Body of pancreas (tissue), 4 donors: ENCODE data around the gene GNAT1. TPM values are rescaled to one million over a fixed set of nuclear protein-coding genes. Genes with fewer than 3 reads are reported as not detected.

Source experiments
- ATAC-seq: fragments of 150-250 bp; one replicate; pipeline ENCODE4 v1.9.1; 2016
- DNase-seq, 4 donors: peaks; one replicate each; pipeline ENCODE4 v3.0.0-alpha.2; 2019
- H3K27ac ChIP-seq, 4 donors: fragments of 200-600 bp; sonication (generic); 1 replicate in 3 of 4; 2 replicates in 1 of 4; pipeline versions ENCODE4 v1.5.1 to v1.6.1; 2016 to 2019; ENCODE audit warnings: mild to moderate bottlenecking in 1 of 4, mixed read lengths in 1 of 4, moderate library complexity in 1 of 4
- H3K27me3 ChIP-seq, 2 donors: fragments of 200-600 bp; sonication (generic); one replicate each; pipeline ENCODE4 v1.6.0; 2016; ENCODE audit warnings: mild to moderate bottlenecking in 1 of 2
- H3K36me3 ChIP-seq, 2 donors: fragments of 200-600 bp; sonication (generic); replicated peaks in 1 of 2; 2 replicates each; pipeline ENCODE4 v1.5.1; 2016; ENCODE audit warnings: low read depth in 2 of 2; ENCODE audit not compliant: insufficient read depth in 1 of 2
- H3K4me1 ChIP-seq: fragments of 200-600 bp; sonication (generic); one replicate; pipeline ENCODE4 v1.6.0; 2016
- H3K4me3 ChIP-seq, 2 donors: fragments of 200-600 bp; sonication (generic); 1 replicate in 1 of 2; 2 replicates in 1 of 2; pipeline ENCODE4 v1.5.1; 2016 to 2019
- H3K9me3 ChIP-seq, 3 donors: fragments of 200-600 bp; sonication (generic); 1 replicate in 2 of 3; 2 replicates in 1 of 3; pipeline ENCODE4 v1.5.1; 2016
- POLR2A ChIP-seq, 3 donors: fragments of 450-650 bp; IDR thresholded peaks; one replicate each; pipeline ENCODE4 v1.6.1; 2016; ENCODE audit warnings: antibody characterized with exemption in 3 of 3, mild to moderate bottlenecking in 2 of 3
- WGBS, 2 donors: methylation state at CpG; one replicate each; pipeline ENCODE4 v1.1.5; 2017; 5-methylcytosine and 5-hydroxymethylcytosine counted together
- intact Hi-C: fragments of 100-400 bp; cut with DNase I; formaldehyde crosslinking; loops from one replicate; pipeline ENCODE4 v1.15.1; 2023
- total RNA-seq, 2 donors: library from RNA; depleted of rRNA; stranded (reverse); fragments of >200 nt; gene quantifications; one replicate each; pipeline ENCODE4 v1.1.0, GENCODE V29; 2016
- TF ChIP-seq, protein P1 (sequence below), 7 experiments: fragments of 450-650 bp in 4 of 7; fragments of 200-600 bp in 3 of 7; sonication (generic) in 3 of 7; IDR thresholded peaks; one replicate each; pipeline ENCODE4 v1.5.1; 2016 to 2019; ENCODE audit warnings: antibody characterized with exemption in 7 of 7

The GNAT1 gene
- total RNA-seq, 2 donors from 2014 or later = not detected

- no peak for TF ChIP-seq POLR2A (IDR thresholded peaks at IDR 0.05)
- TF ChIP-seq, protein P1, sequence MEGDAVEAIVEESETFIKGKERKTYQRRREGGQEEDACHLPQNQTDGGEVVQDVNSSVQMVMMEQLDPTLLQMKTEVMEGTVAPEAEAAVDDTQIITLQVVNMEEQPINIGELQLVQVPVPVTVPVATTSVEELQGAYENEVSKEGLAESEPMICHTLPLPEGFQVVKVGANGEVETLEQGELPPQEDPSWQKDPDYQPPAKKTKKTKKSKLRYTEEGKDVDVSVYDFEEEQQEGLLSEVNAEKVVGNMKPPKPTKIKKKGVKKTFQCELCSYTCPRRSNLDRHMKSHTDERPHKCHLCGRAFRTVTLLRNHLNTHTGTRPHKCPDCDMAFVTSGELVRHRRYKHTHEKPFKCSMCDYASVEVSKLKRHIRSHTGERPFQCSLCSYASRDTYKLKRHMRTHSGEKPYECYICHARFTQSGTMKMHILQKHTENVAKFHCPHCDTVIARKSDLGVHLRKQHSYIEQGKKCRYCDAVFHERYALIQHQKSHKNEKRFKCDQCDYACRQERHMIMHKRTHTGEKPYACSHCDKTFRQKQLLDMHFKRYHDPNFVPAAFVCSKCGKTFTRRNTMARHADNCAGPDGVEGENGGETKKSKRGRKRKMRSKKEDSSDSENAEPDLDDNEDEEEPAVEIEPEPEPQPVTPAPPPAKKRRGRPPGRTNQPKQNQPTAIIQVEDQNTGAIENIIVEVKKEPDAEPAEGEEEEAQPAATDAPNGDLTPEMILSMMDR (IDR thresholded peaks at IDR 0.05) = no peak
- DNase-seq = no peak
Measured at GRCh38 chr3:50230104-50230793, 38.8 kb downstream of the GNAT1 start.

GRCh38 chr3:50230794-50231125, 39.4 kb downstream of the GNAT1 start:
- Histone ChIP-seq H3K36me3 (no peaks in the 10 kb centered on the region), H3K4me1 (peaks cover 35% of the 10 kb centered on the region), H3K27ac (no peak overlapping the region), H3K4me3 (no peak overlapping the region), H3K27me3 (no peaks in the 10 kb centered on the region), H3K9me3 (no peaks in the 10 kb centered on the region)
- DNase-seq (no peak), ATAC-seq (no peak)
- intact Hi-C loops = loop anchor here (5.0 kb wide), 1 partner anchor 42 kb away; no protein-coding TSS in a partner anchor
- 79 to 94% methylated on average over 4 of the region's 4 CpGs for WGBS, 2 donors
- TF ChIP-seq, protein P1 (IDR thresholded peaks at IDR 0.05) = no peak
- no peak for TF ChIP-seq POLR2A (IDR thresholded peaks at IDR 0.05)

More at GRCh38 chr3:50230104-50230793, 38.8 kb downstream of the GNAT1 start:
- H3K27ac ChIP-seq = peak overlapping the region in 3 of 4 donors; percentile 9 to 54 (median 41)
- H3K36me3 ChIP-seq = no peaks in the 10 kb centered on the region
- no peaks in the 10 kb centered on the region for H3K9me3 ChIP-seq
- no peak for ATAC-seq
- peaks cover 33% of the 10 kb centered on the region for H3K4me1 ChIP-seq
- intact Hi-C loops = loop anchor here (5.0 kb wide), 1 partner anchor 42 kb away; no protein-coding TSS in a partner anchor
- no peak overlapping the region for H3K4me3 ChIP-seq
- H3K27me3 ChIP-seq = no peaks in the 10 kb centered on the region
- 82 to 83% methylated on average over 5 to 8 of the region's 8 CpGs for WGBS, 2 donors

- Histone ChIP-seq H3K4me1 (peaks cover 30% of the 10 kb centered on the region), H3K27me3 (no peaks in the 10 kb centered on the region), H3K9me3 (no peaks in the 10 kb centered on the region), H3K27ac (no peak overlapping the region), H3K36me3 (no peaks in the 10 kb centered on the region), H3K4me3 (no peak overlapping the region)
- DNase-seq = no peak
- TF ChIP-seq POLR2A (IDR thresholded peaks at IDR 0.05) = no peak
- TF ChIP-seq, protein P1 (IDR thresholded peaks at IDR 0.05) = no peak
- ATAC-seq = no peak
- 69 to 71% methylated on average over 5 of the region's 5 CpGs for WGBS, 2 donors
- intact Hi-C loops = loop anchor here (5.0 kb wide), 1 partner anchor 41 kb away; no protein-coding TSS in a partner anchor
Measured at GRCh38 chr3:50231581-50231980, 40.2 kb downstream of the GNAT1 start.

- intact Hi-C loops = loop anchor here (5.0 kb wide), 1 partner anchor 40 kb away; no protein-coding TSS in a partner anchor
- Histone ChIP-seq H3K27me3 (no peaks in the 10 kb centered on the region), H3K36me3 (no peaks in the 10 kb centered on the region), H3K4me3 (no peak overlapping the region), H3K27ac (no peak overlapping the region), H3K4me1 (peaks cover 30% of the 10 kb centered on the region), H3K9me3 (no peaks in the 10 kb centered on the region)
- DNase-seq (no peak), ATAC-seq (no peak)
- TF ChIP-seq, protein P1 (IDR thresholded peaks at IDR 0.05) = no peak
- TF ChIP-seq POLR2A (IDR thresholded peaks at IDR 0.05) = no peak
- WGBS, 2 donors = 49 to 51% methylated on average over 3 of the region's 3 CpGs
Measured at GRCh38 chr3:50232303-50232702, 40.9 kb downstream of the GNAT1 start.

DNA sequence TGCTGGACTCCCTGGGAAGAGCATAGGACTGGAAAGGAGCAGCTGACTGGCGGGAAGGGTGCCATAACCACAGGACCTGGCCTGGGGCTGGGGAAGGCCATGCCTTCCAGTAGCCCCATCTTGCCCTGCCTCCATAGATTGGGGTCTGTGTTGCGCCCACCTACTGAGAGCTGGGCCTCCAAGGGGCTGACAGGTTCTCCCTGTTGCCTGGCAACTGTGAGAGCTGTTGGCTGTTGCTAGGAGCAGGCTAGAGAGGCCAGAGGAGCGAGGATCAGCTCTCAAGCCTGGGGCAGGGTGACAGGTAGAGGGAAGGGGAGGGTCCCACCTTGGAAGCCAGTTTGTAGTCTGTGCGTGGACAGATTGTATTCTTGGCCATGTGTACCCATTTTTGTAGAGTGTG, 41.8 kb downstream of the GNAT1 start:
- 81 to 90% methylated on average over 4 of the region's 4 CpGs for WGBS, 2 donors
- Histone ChIP-seq H3K27me3 (no peaks in the 10 kb centered on the region), H3K36me3 (no peaks in the 10 kb centered on the region), H3K9me3 (no peaks in the 10 kb centered on the region), H3K4me3 (no peak overlapping the region), H3K27ac (no peak overlapping the region), H3K4me1 (peaks cover 34% of the 10 kb centered on the region)
- intact Hi-C loops = loop anchor here (5.0 kb wide), 1 partner anchor 39 kb away; no protein-coding TSS in a partner anchor
- TF ChIP-seq POLR2A (IDR thresholded peaks at IDR 0.05) = no peak
- TF ChIP-seq, protein P1 (IDR thresholded peaks at IDR 0.05) = no peak
- DNase-seq (peak in 1 of 4 donors; percentile 40), ATAC-seq (no peak)
